Calu3 (cell line): Measurements from ENCODE around the gene OR6N2. TPM values are rescaled to one million over a fixed set of nuclear protein-coding genes. Genes with fewer than 3 reads are reported as not detected.

Source experiments
- BruUV-seq: library from RNA; stranded (reverse); fragments of 400-500 nt; replicated peaks from 2 replicates; lab custom pipeline; 2021; lab: Mats Ljungman, UMichigan
- CTCF ChIA-PET: fragments of 300-600 bp; sonication (Branson Sonifier 250); formaldehyde crosslinking; loops from one replicate; lab custom pipeline; 2022; ENCODE audit warnings: antibody characterized with exemption; lab: Charles Lee
- DNase-seq: peaks from one replicate; pipeline ENCODE4 v3.0.0; 2022
- H3K27ac Mint-ChIP-seq: one replicate; pipeline ENCODE4 v1.8.0; 2022; ENCODE audit warnings: mixed read lengths; ENCODE audit not compliant: unreplicated experiment
- H3K27me3 Mint-ChIP-seq: one replicate; pipeline ENCODE4 v1.8.0; 2022; ENCODE audit warnings: mixed read lengths; ENCODE audit not compliant: unreplicated experiment
- H3K36me3 Mint-ChIP-seq: one replicate; pipeline ENCODE4 v1.8.0; 2022; ENCODE audit warnings: mild to moderate bottlenecking, moderate library complexity, mixed read lengths; ENCODE audit not compliant: insufficient read depth, unreplicated experiment
- H3K4me1 Mint-ChIP-seq: one replicate; pipeline ENCODE4 v1.8.0; 2022; ENCODE audit warnings: mild to moderate bottlenecking, low read depth, mixed read lengths; ENCODE audit not compliant: unreplicated experiment
- H3K4me3 Mint-ChIP-seq: one replicate; pipeline ENCODE4 v1.8.0; 2022; ENCODE audit warnings: mild to moderate bottlenecking, low read depth, moderate library complexity, mixed read lengths; ENCODE audit not compliant: unreplicated experiment
- H3K9me3 Mint-ChIP-seq: one replicate; pipeline ENCODE4 v1.8.0; 2022; ENCODE audit warnings: low read depth, mixed read lengths; ENCODE audit not compliant: unreplicated experiment
- CTCF ChIP-seq: fragments of 200-600 bp; IDR thresholded peaks from one replicate; pipeline ENCODE4 v1.8.0; 2022; ENCODE audit warnings: antibody characterized with exemption; ENCODE audit not compliant: unreplicated experiment
- intact Hi-C: fragments of 100-400 bp; cut with micrococcal nuclease; formaldehyde crosslinking; loops from one replicate; pipeline ENCODE4 v1.10.0; 2022; ENCODE audit not compliant: unreplicated experiment
- total RNA-seq: library from RNA; stranded (reverse); gene quantifications from 2 replicates; pipeline ENCODE4 v1.2.3, GENCODE V29; 2022

Gene OR6N2
- total RNA-seq, 1 experiment from 2014 or later: not detected

- H3K27me3 Mint-ChIP-seq: no peaks in the 10 kb centered on the region
- H3K4me3 Mint-ChIP-seq: no peak overlapping the region
Measured at GRCh38 chr1:158724442-158724841, 56.6 kb downstream of the OR6N2 start.

More at GRCh38 chr1:158724442-158724841, 56.6 kb downstream of the OR6N2 start:
- no peak for TF ChIP-seq CTCF
- no peaks in the 10 kb centered on the region for H3K9me3 Mint-ChIP-seq
- no peak overlapping the region for H3K27ac Mint-ChIP-seq
- CTCF ChIA-PET: no interaction called here
- intact Hi-C loops: no loop called here
- H3K36me3 Mint-ChIP-seq: no peaks in the 10 kb centered on the region
- no peaks in the 10 kb centered on the region for H3K4me1 Mint-ChIP-seq
- no peak for DNase-seq
- BruUV-seq: no TSS peak

Other genes with a start within 250 kb of the OR6N2 start
- gene OR6Y1, start 226.8 kb downstream of the OR6N2 start, total RNA-seq: not detected in 2 replicates
- not detected in 2 replicates for gene OR6P1, start 210.6 kb downstream of the OR6N2 start, total RNA-seq
- not detected in 2 replicates for gene OR10X1, start 201.3 kb downstream of the OR6N2 start, total RNA-seq
- not detected in 2 replicates for gene OR10Z1, start 175.9 kb downstream of the OR6N2 start, total RNA-seq
- gene SPTA1, start 94.5 kb downstream of the OR6N2 start, total RNA-seq: 0.49 and 0.66 TPM in 2 replicates
- gene OR6K2, start 80.6 kb downstream of the OR6N2 start, total RNA-seq: not detected in 2 replicates
- gene OR6K3, start 60.5 kb downstream of the OR6N2 start, total RNA-seq: not detected in 2 replicates
- not detected in 2 replicates for gene OR6K6, start 26.5 kb downstream of the OR6N2 start, total RNA-seq
- not detected in 2 replicates for gene OR6N1, start 9.0 kb downstream of the OR6N2 start, total RNA-seq
- gene MNDA, start 50.1 kb upstream of the OR6N2 start, total RNA-seq: not detected in 2 replicates
- 0.98 TPM in 1 of 2 replicates, not detected in the other for gene PYHIN1, start 150.3 kb upstream of the OR6N2 start, total RNA-seq
- 52.8 and 84.5 TPM in 2 replicates for gene IFI16, start 228.7 kb upstream of the OR6N2 start, total RNA-seq